GM12878 (cell line): Measurements from ENCODE around the gene QSOX2. TPM values are rescaled to one million over a fixed set of nuclear protein-coding genes. Genes with fewer than 3 reads are reported as not detected.

Source experiments
- ATAC-seq: fragments of 200-7000 bp; cut with Tn5 transposase; 3 replicates; pipeline ENCODE4 v1.9.1; 2020; ENCODE audit warnings: mild to moderate bottlenecking, moderate library complexity
- BruUV-seq: library from RNA; stranded (reverse); fragments of 400-500 nt; replicated peaks from 2 replicates; lab custom pipeline; 2021; lab: Mats Ljungman, UMichigan
- CTCF ChIA-PET: fragments of 300-600 bp; sonication (Branson Sonifier 250); formaldehyde crosslinking; extraction: SDS; loops from one replicate; lab custom pipeline; 2021; ENCODE audit warnings: inconsistent platforms; lab: Yijun Ruan, JAX
- POLR2A ChIA-PET: fragments of 350-600 bp; formaldehyde crosslinking; extraction: SDS; loops from one replicate; lab custom pipeline; 2021; ENCODE audit warnings: inconsistent platforms; lab: Charles Lee
- RAD21 ChIA-PET: fragments of 300-600 bp; sonication (Branson Sonifier 250); formaldehyde crosslinking; loops from one replicate; lab custom pipeline; 2023; ENCODE audit warnings: antibody characterized with exemption; ENCODE audit not compliant: unreplicated experiment; lab: Charles Lee
- SMC1A ChIA-PET: fragments of 300-600 bp; sonication (Branson Sonifier 250); formaldehyde crosslinking; loops from one replicate; lab custom pipeline; 2023; ENCODE audit not compliant: unreplicated experiment, uncharacterized antibody; lab: Charles Lee
- DNase-seq: peaks from one replicate; pipeline ENCODE4 v3.0.0-alpha.2; 2011; ENCODE audit warnings: low read depth, low spot score
- FAIRE-seq: peaks from 3 replicates; lab custom pipeline; 2011; peaks lifted over from hg19 to GRCh38; lab: Jason Lieb, UNC
- H2AFZ ChIP-seq: 2 replicates; pipeline ENCODE4 v1.6.0; 2011; ENCODE audit warnings: low read depth, low read length, control low read depth; ENCODE audit not compliant: control insufficient read depth
- H3K27ac ChIP-seq: 2 replicates; pipeline ENCODE4 v1.5.1; 2011; ENCODE audit warnings: control low read depth; ENCODE audit not compliant: control insufficient read depth, insufficient read depth
- H3K27me3 ChIP-seq, 2 experiments: replicated peaks in 1 of 2; 2 replicates each; pipeline versions ENCODE4 v1.6.0 to v1.6.1; 2011; ENCODE audit warnings: low read length in 1 of 2; ENCODE audit not compliant: control insufficient read depth in 2 of 2, insufficient read depth in 2 of 2
- H3K36me3 ChIP-seq, 2 experiments: 2 replicates each; pipeline ENCODE4 v1.5.1; 2011; ENCODE audit warnings: low read length in 1 of 2; ENCODE audit not compliant: control insufficient read depth in 2 of 2, insufficient read depth in 2 of 2
- H3K4me1 ChIP-seq: 2 replicates; pipeline ENCODE4 v1.6.1; 2011; ENCODE audit warnings: mild to moderate bottlenecking, low read length, moderate library complexity, mixed read lengths; ENCODE audit not compliant: control insufficient read depth, insufficient read depth
- H3K4me2 ChIP-seq: 2 replicates; pipeline ENCODE4 v1.6.0; 2011; ENCODE audit warnings: control low read depth; ENCODE audit not compliant: control insufficient read depth, insufficient read depth
- H3K4me3 ChIP-seq: fragments of 200-600 bp; sonication (generic); 2 replicates; pipeline ENCODE4 v1.5.1; 2016
- H3K79me2 ChIP-seq: 2 replicates; pipeline ENCODE4 v1.6.0; 2011; ENCODE audit warnings: low read length; ENCODE audit not compliant: control insufficient read depth, insufficient read depth
- H3K9ac ChIP-seq: 2 replicates; pipeline ENCODE4 v1.8.0; 2011; ENCODE audit warnings: low read length, control low read depth, mixed read lengths; ENCODE audit not compliant: control insufficient read depth, insufficient read depth
- H3K9me3 ChIP-seq: replicated peaks from 3 replicates; pipeline ENCODE4 v1.5.1; 2011; ENCODE audit warnings: mild to moderate bottlenecking, low read length; ENCODE audit not compliant: control insufficient read depth, insufficient read depth
- H4K20me1 ChIP-seq: 2 replicates; pipeline ENCODE4 v1.6.0; 2011; ENCODE audit not compliant: control insufficient read depth, insufficient read depth
- BRCA1 ChIP-seq: IDR thresholded peaks from 2 replicates; pipeline ENCODE4 v1.6.1; 2011; ENCODE audit warnings: low read depth, low read length, improper control_type of control experiment
- WGBS: methylation state at CpG from one replicate; pipeline ENCODE4 v1.1.6; 2016; ENCODE audit warnings: low lambda C conversion rate; ENCODE audit not compliant: insufficient replicate concordance, insufficient coverage; ENCODE audit errors: missing lambda C conversion rate; 5-methylcytosine and 5-hydroxymethylcytosine counted together
- in situ Hi-C: fragments of 300-500 bp; cut with MboI; formaldehyde crosslinking; loops from 9 replicates; pipeline ENCODE4 v1.14.3; 2018; ENCODE audit warnings: mixed read lengths
- intact Hi-C: fragments of 100-400 bp; cut with micrococcal nuclease; formaldehyde crosslinking; loops from one replicate; pipeline ENCODE4 v1.14.2; 2022; ENCODE audit not compliant: unreplicated experiment
- polyA plus RNA-seq, 11 experiments: library from polyadenylated mRNA; depleted of rRNA in 4 of 11; unstranded in 6 of 11; stranded (reverse) in 5 of 11; fragments of >200 nt; fragmentation: Nextera tagmentation in 4 of 11; fragmentation: Illumina TruSeq in 1 of 11; extraction: Ambion mirVana in 4 of 11; extraction: Trizol in 1 of 11; gene quantifications; 1 replicate in 1 of 11; 2 replicates in 10 of 11; pipeline versions ENCODE4 v1.2.1 to v1.2.3, GENCODE V29; 2011 to 2016; ENCODE audit warnings: inconsistent platforms in 2 of 11, missing spikeins in 2 of 11, low read depth in 1 of 11
- total RNA-seq, 4 experiments: library from RNA; depleted of rRNA in 3 of 4; stranded (reverse); fragments of >200 nt in 3 of 4; fragmentation: Illumina TruSeq in 1 of 4; extraction: Trizol in 1 of 4; gene quantifications; 2 replicates each; pipeline versions ENCODE4 v1.2.1 to v1.2.3, GENCODE V29; 2013 to 2021

QSOX2 gene
- total and polyA plus RNA-seq, 10 of the 15 experiments (the other 5 are each of a cell fraction or from before 2014, with no cell fraction given): 0.34 to 16.1 (median 8.2) TPM

DNA sequence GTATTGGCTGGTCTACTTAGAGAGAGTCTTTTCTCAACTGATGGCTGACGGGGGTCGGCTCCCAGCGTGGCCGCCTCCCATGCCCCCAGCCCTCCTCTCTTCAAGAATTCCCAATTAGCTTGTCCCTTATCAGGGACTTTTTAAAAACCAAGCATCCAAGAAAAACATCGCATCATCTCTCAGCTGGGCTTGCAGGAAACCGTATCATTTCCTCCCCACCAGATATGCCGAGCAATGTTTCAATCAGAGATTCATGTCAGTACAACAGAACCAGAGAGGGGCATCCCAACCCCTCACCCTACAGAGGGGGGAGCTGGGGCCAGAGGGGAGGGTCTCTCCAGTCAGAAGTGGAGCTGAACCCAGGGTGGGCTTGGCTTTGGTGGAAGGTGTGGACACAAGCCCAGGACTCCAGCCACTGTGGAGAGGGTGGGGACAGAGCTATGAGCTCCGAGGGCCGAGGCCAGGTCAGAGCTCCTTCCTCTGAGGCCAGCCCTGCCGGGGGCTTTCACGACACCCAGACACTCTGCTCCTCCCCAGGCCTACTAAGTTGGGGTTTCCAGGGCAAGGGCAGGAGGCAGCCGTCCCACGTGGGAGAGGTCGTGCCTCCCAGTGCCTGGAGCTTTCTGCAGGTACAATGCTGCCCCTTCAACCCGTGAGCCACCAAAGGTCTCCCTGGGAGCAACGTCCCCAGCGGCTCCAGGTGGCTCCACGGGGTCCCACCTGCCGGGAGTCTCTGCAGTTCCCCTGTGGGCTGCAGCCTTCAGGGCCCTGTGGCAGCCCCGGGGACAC lies 87.9 kb downstream of the QSOX2 start:
- H3K79me2 ChIP-seq: no peaks in the 10 kb centered on the region
- ChIA-PET POLR2A (no interaction called here), SMC1A (no interaction called here), RAD21 (no interaction called here), CTCF (no interaction called here)
- intact Hi-C loops (no loop called here), in situ Hi-C loops (no loop called here)
- H3K9ac ChIP-seq: no peak overlapping the region
- WGBS: 16% methylated on average over 20 of the region's 20 CpGs
- no peak for FAIRE-seq
- H3K4me3 ChIP-seq: no peak overlapping the region
- H4K20me1 ChIP-seq: no peaks in the 10 kb centered on the region
- DNase-seq: no peak
- no peak overlapping the region for H3K27ac ChIP-seq
- no peak overlapping the region for H2AFZ ChIP-seq
- H3K4me1 ChIP-seq: no peaks in the 10 kb centered on the region
- TF ChIP-seq BRCA1: no peak
- no peaks in the 10 kb centered on the region for H3K36me3 ChIP-seq
- ATAC-seq: no peak
- BruUV-seq: no TSS peak
- H3K9me3 ChIP-seq: no peaks in the 10 kb centered on the region
- H3K27me3 ChIP-seq: peaks cover 0 to 3% of the 10 kb centered on the region in 2 experiments; a peak in 2 of 4 replicates
- H3K4me2 ChIP-seq: no peak overlapping the region

Other genes starting within 250 kb of the QSOX2 start
Only the 7 nearest of the 12 such genes appear.
- gene NACC2, start 150.5 kb downstream of the QSOX2 start, total RNA-seq (2014; rRNA removed): 7.9 and 9.1 TPM in 2 replicates
- 3.5 and 3.8 TPM in 2 replicates for gene NACC2, start 150.5 kb downstream of the QSOX2 start, total RNA-seq (2014; rRNA removed; fragmentation: Illumina TruSeq; extraction: Trizol)
- gene NACC2, start 150.5 kb downstream of the QSOX2 start, total RNA-seq (2021): 14.2 and 14.7 TPM in 2 replicates
- 3.5 and 5.4 TPM in 2 replicates for gene NACC2, start 150.5 kb downstream of the QSOX2 start, polyA plus RNA-seq (2011; rRNA removed)
- 2.0 and 3.1 TPM in 2 replicates for gene NACC2, start 150.5 kb downstream of the QSOX2 start, polyA plus RNA-seq (2014; fragmentation: Illumina TruSeq; extraction: Trizol)
- 1 to 10 TPM in 1 of 2 experiments, under 1 TPM in 1; 0.66 to 1.0 TPM for gene NACC2, start 150.5 kb downstream of the QSOX2 start, polyA plus RNA-seq (2014; fragmentation: Nextera tagmentation; extraction: Ambion mirVana)
- 7.5 and 9.4 TPM in 2 replicates for gene NACC2, start 150.5 kb downstream of the QSOX2 start, polyA plus RNA-seq (2014; rRNA removed)
- 1 to 10 TPM; 2.7 to 2.9 TPM for gene NACC2, start 150.5 kb downstream of the QSOX2 start, polyA plus RNA-seq (2016; fragmentation: Nextera tagmentation; extraction: Ambion mirVana)
- gene TMEM250, start 126.9 kb downstream of the QSOX2 start, total RNA-seq (2014; rRNA removed): 30.1 and 39.9 TPM in 2 replicates
- gene TMEM250, start 126.9 kb downstream of the QSOX2 start, total RNA-seq (2014; rRNA removed; fragmentation: Illumina TruSeq; extraction: Trizol): 8.5 and 10.4 TPM in 2 replicates
- gene TMEM250, start 126.9 kb downstream of the QSOX2 start, total RNA-seq (2021): 33.4 and 38.4 TPM in 2 replicates
- gene TMEM250, start 126.9 kb downstream of the QSOX2 start, polyA plus RNA-seq (2011; rRNA removed): 3.5 and 6.2 TPM in 2 replicates
- 2.6 and 6.7 TPM in 2 replicates for gene TMEM250, start 126.9 kb downstream of the QSOX2 start, polyA plus RNA-seq (2014; fragmentation: Illumina TruSeq; extraction: Trizol)
- 1 to 10 TPM in 1 of 2 experiments, under 1 TPM in 1; 0.39 to 1.2 TPM for gene TMEM250, start 126.9 kb downstream of the QSOX2 start, polyA plus RNA-seq (2014; fragmentation: Nextera tagmentation; extraction: Ambion mirVana)
- 25.4 and 27.5 TPM in 2 replicates for gene TMEM250, start 126.9 kb downstream of the QSOX2 start, polyA plus RNA-seq (2014; rRNA removed)
- 10 to 100 TPM in 1 of 2 experiments, 1 to 10 TPM in 1; 6.2 to 16.6 TPM for gene TMEM250, start 126.9 kb downstream of the QSOX2 start, polyA plus RNA-seq (2016; fragmentation: Nextera tagmentation; extraction: Ambion mirVana)
- gene LHX3, start 40.7 kb downstream of the QSOX2 start, total RNA-seq (2014; rRNA removed): not detected in 2 replicates
- not detected in 2 replicates for gene LHX3, start 40.7 kb downstream of the QSOX2 start, total RNA-seq (2014; rRNA removed; fragmentation: Illumina TruSeq; extraction: Trizol)
- not detected in 2 replicates for gene LHX3, start 40.7 kb downstream of the QSOX2 start, total RNA-seq (2021)
- not detected in 2 replicates for gene LHX3, start 40.7 kb downstream of the QSOX2 start, polyA plus RNA-seq (2011; rRNA removed)
- gene LHX3, start 40.7 kb downstream of the QSOX2 start, polyA plus RNA-seq (2014; fragmentation: Illumina TruSeq; extraction: Trizol): not detected in 2 replicates
- gene LHX3, start 40.7 kb downstream of the QSOX2 start, polyA plus RNA-seq (2014; fragmentation: Nextera tagmentation; extraction: Ambion mirVana): not detected
- gene LHX3, start 40.7 kb downstream of the QSOX2 start, polyA plus RNA-seq (2014; rRNA removed): not detected in 2 replicates
- not detected for gene LHX3, start 40.7 kb downstream of the QSOX2 start, polyA plus RNA-seq (2016; fragmentation: Nextera tagmentation; extraction: Ambion mirVana)
- 0.11 and 0.23 TPM in 2 replicates for gene CCDC187, start 58.3 kb upstream of the QSOX2 start, total RNA-seq (2014; rRNA removed)
- not detected in 2 replicates for gene CCDC187, start 58.3 kb upstream of the QSOX2 start, total RNA-seq (2014; rRNA removed; fragmentation: Illumina TruSeq; extraction: Trizol)
- gene CCDC187, start 58.3 kb upstream of the QSOX2 start, total RNA-seq (2021): 0.08 TPM in 1 of 2 replicates, not detected in the other
- gene CCDC187, start 58.3 kb upstream of the QSOX2 start, polyA plus RNA-seq (2011; rRNA removed): 0.01 and 0.04 TPM in 2 replicates
- not detected in 2 replicates for gene CCDC187, start 58.3 kb upstream of the QSOX2 start, polyA plus RNA-seq (2014; fragmentation: Illumina TruSeq; extraction: Trizol)
- gene CCDC187, start 58.3 kb upstream of the QSOX2 start, polyA plus RNA-seq (2014; fragmentation: Nextera tagmentation; extraction: Ambion mirVana): not detected
- gene CCDC187, start 58.3 kb upstream of the QSOX2 start, polyA plus RNA-seq (2014; rRNA removed): not detected in 2 replicates
- gene CCDC187, start 58.3 kb upstream of the QSOX2 start, polyA plus RNA-seq (2016; fragmentation: Nextera tagmentation; extraction: Ambion mirVana): under 1 TPM in 1 of 2 experiments, not detected in 1; 0.04 TPM
- not detected in 2 replicates for gene GPSM1, start 81.7 kb upstream of the QSOX2 start, total RNA-seq (2014; rRNA removed)
- gene GPSM1, start 81.7 kb upstream of the QSOX2 start, total RNA-seq (2014; rRNA removed; fragmentation: Illumina TruSeq; extraction: Trizol): not detected in 2 replicates
- gene GPSM1, start 81.7 kb upstream of the QSOX2 start, total RNA-seq (2021): 0.10 TPM in 1 of 2 replicates, not detected in the other
- 0.04 and 0.10 TPM in 2 replicates for gene GPSM1, start 81.7 kb upstream of the QSOX2 start, polyA plus RNA-seq (2011; rRNA removed)
- gene GPSM1, start 81.7 kb upstream of the QSOX2 start, polyA plus RNA-seq (2014; fragmentation: Illumina TruSeq; extraction: Trizol): not detected in 2 replicates
- not detected for gene GPSM1, start 81.7 kb upstream of the QSOX2 start, polyA plus RNA-seq (2014; fragmentation: Nextera tagmentation; extraction: Ambion mirVana)
- 0.04 TPM in 2 replicates for gene GPSM1, start 81.7 kb upstream of the QSOX2 start, polyA plus RNA-seq (2014; rRNA removed)
- gene GPSM1, start 81.7 kb upstream of the QSOX2 start, polyA plus RNA-seq (2016; fragmentation: Nextera tagmentation; extraction: Ambion mirVana): not detected
- gene DNLZ, start 117.9 kb upstream of the QSOX2 start, total RNA-seq (2014; rRNA removed): 18.1 and 29.7 TPM in 2 replicates
- gene DNLZ, start 117.9 kb upstream of the QSOX2 start, total RNA-seq (2014; rRNA removed; fragmentation: Illumina TruSeq; extraction: Trizol): 4.6 and 4.8 TPM in 2 replicates
- gene DNLZ, start 117.9 kb upstream of the QSOX2 start, total RNA-seq (2021): 23.5 and 26.1 TPM in 2 replicates
- gene DNLZ, start 117.9 kb upstream of the QSOX2 start, polyA plus RNA-seq (2011; rRNA removed): 1.2 and 3.8 TPM in 2 replicates
- 0.66 TPM in 1 of 2 replicates, not detected in the other for gene DNLZ, start 117.9 kb upstream of the QSOX2 start, polyA plus RNA-seq (2014; fragmentation: Illumina TruSeq; extraction: Trizol)
- 1 to 10 TPM in 1 of 2 experiments, not detected in 1; 1.5 TPM for gene DNLZ, start 117.9 kb upstream of the QSOX2 start, polyA plus RNA-seq (2014; fragmentation: Nextera tagmentation; extraction: Ambion mirVana)
- 23.8 and 26.3 TPM in 2 replicates for gene DNLZ, start 117.9 kb upstream of the QSOX2 start, polyA plus RNA-seq (2014; rRNA removed)
- gene DNLZ, start 117.9 kb upstream of the QSOX2 start, polyA plus RNA-seq (2016; fragmentation: Nextera tagmentation; extraction: Ambion mirVana): 10 to 100 TPM; 14.7 to 25.8 TPM
- gene CARD9, start 127.9 kb upstream of the QSOX2 start, total RNA-seq (2014; rRNA removed): 1.9 and 2.2 TPM in 2 replicates
- gene CARD9, start 127.9 kb upstream of the QSOX2 start, total RNA-seq (2014; rRNA removed; fragmentation: Illumina TruSeq; extraction: Trizol): 0.55 and 0.58 TPM in 2 replicates
- 2.4 and 2.6 TPM in 2 replicates for gene CARD9, start 127.9 kb upstream of the QSOX2 start, total RNA-seq (2021)
- gene CARD9, start 127.9 kb upstream of the QSOX2 start, polyA plus RNA-seq (2011; rRNA removed): 1.9 and 4.9 TPM in 2 replicates
- gene CARD9, start 127.9 kb upstream of the QSOX2 start, polyA plus RNA-seq (2014; fragmentation: Illumina TruSeq; extraction: Trizol): 0.34 TPM in 1 of 2 replicates, not detected in the other
- under 1 TPM in 1 of 2 experiments, not detected in 1; 0.11 TPM for gene CARD9, start 127.9 kb upstream of the QSOX2 start, polyA plus RNA-seq (2014; fragmentation: Nextera tagmentation; extraction: Ambion mirVana)
- 1.6 and 2.1 TPM in 2 replicates for gene CARD9, start 127.9 kb upstream of the QSOX2 start, polyA plus RNA-seq (2014; rRNA removed)
- gene CARD9, start 127.9 kb upstream of the QSOX2 start, polyA plus RNA-seq (2016; fragmentation: Nextera tagmentation; extraction: Ambion mirVana): 1 to 10 TPM; 1.8 to 2.2 TPM